ENCODE data around the gene ETV5.

Gene ETV5

GRCh38 chr3:186124592-186124991 is 15.7 kb upstream of the ETV5 start:
- TF ChIP-seq, protein P1, sequence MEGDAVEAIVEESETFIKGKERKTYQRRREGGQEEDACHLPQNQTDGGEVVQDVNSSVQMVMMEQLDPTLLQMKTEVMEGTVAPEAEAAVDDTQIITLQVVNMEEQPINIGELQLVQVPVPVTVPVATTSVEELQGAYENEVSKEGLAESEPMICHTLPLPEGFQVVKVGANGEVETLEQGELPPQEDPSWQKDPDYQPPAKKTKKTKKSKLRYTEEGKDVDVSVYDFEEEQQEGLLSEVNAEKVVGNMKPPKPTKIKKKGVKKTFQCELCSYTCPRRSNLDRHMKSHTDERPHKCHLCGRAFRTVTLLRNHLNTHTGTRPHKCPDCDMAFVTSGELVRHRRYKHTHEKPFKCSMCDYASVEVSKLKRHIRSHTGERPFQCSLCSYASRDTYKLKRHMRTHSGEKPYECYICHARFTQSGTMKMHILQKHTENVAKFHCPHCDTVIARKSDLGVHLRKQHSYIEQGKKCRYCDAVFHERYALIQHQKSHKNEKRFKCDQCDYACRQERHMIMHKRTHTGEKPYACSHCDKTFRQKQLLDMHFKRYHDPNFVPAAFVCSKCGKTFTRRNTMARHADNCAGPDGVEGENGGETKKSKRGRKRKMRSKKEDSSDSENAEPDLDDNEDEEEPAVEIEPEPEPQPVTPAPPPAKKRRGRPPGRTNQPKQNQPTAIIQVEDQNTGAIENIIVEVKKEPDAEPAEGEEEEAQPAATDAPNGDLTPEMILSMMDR (IDR thresholded peaks at IDR 0.05; ENCODE audit: extremely low read depth, insufficient read depth, missing control alignments), result no peak
- in situ Hi-C loops (cut with MboI; ENCODE audit: low pct_unique_long_range_greater_than_20kb, low sequenced_read_pairs, unreplicated experiment), result no loop called here
- DNase-seq (ENCODE audit: low spot score), result no peak

- TF ChIP-seq, protein P1 (IDR thresholded peaks at IDR 0.05; ENCODE audit: extremely low read depth, insufficient read depth, missing control alignments), result no peak
- DNase-seq (ENCODE audit: low spot score), result no peak
- in situ Hi-C loops (cut with MboI; ENCODE audit: low pct_unique_long_range_greater_than_20kb, low sequenced_read_pairs, unreplicated experiment), result no loop called here
These were observed 14.1 kb upstream of the ETV5 start for GRCh38 chr3:186123012-186123411.

DNA sequence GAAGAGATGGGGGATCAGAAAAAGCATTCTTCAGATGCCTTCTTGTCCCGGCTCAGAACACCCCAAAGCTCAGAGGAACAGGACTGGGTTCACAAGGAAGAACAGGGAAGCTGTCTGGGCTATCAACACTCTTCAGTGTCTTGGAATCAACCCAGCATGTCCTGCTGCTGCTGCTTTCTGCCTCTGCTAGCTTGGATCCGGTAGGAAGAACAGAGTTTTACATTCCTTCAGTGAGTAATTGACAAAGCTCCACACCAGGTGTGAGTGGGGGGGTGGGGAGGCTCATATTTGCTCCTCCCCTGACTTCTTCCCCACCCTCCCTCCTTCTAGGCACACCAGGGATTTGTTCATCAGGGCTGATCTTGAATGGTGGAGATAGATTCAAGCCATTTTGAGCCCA is 13.1 kb upstream of the ETV5 start:
- no peak for DNase-seq (ENCODE audit: low spot score)
- TF ChIP-seq, protein P1 (IDR thresholded peaks at IDR 0.05; ENCODE audit: extremely low read depth, insufficient read depth, missing control alignments), result no peak
- in situ Hi-C loops (cut with MboI; ENCODE audit: low pct_unique_long_range_greater_than_20kb, low sequenced_read_pairs, unreplicated experiment), result no loop called here

GRCh38 chr3:186121278-186121677 is 12.4 kb upstream of the ETV5 start:
- no peak for DNase-seq (ENCODE audit: low spot score)
- TF ChIP-seq, protein P1 (IDR thresholded peaks at IDR 0.05; ENCODE audit: extremely low read depth, insufficient read depth, missing control alignments), result no peak
- in situ Hi-C loops (cut with MboI; ENCODE audit: low pct_unique_long_range_greater_than_20kb, low sequenced_read_pairs, unreplicated experiment), result no loop called here

- in situ Hi-C loops (cut with MboI; ENCODE audit: low pct_unique_long_range_greater_than_20kb, low sequenced_read_pairs, unreplicated experiment), result no loop called here
- no peak for DNase-seq (ENCODE audit: low spot score)
- TF ChIP-seq, protein P1 (IDR thresholded peaks at IDR 0.05; ENCODE audit: extremely low read depth, insufficient read depth, missing control alignments), result no peak
These were observed 10.6 kb upstream of the ETV5 start for GRCh38 chr3:186119499-186119898.

GRCh38 chr3:186118692-186119091 is 9.8 kb upstream of the ETV5 start:
- in situ Hi-C loops (cut with MboI; ENCODE audit: low pct_unique_long_range_greater_than_20kb, low sequenced_read_pairs, unreplicated experiment), result no loop called here
- TF ChIP-seq, protein P1 (IDR thresholded peaks at IDR 0.05; ENCODE audit: extremely low read depth, insufficient read depth, missing control alignments), result no peak
- no peak for DNase-seq (ENCODE audit: low spot score)

Measured in GM13977 (cell line).